NCI-H524 (cell line): ENCODE measurements around the gene PTP4A2.

Source experiments
- DNase-seq, 2 experiments: peaks; one replicate each; lab custom pipeline; 2025; lab: John Stamatoyannopoulos, UW

PTP4A2 gene

DNA sequence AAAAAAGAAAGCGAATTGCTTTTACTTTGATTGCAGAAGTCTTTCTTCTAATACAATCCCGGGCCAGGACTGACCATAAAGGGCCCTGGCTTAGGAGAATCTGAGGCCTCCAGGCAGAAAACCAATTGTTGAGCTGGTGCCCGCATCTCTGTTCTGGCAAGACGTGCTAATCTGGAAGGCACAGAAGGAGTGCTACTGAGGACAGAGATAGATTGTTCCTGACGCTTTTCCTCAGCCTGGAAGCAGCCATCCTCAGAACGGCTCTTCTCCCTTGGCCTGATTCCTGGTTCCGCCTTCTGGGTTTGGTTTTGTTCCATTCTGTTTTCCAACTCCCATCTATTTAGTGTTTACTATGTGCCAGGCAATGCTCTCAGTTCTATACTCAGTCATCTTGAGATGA is 77.6 kb downstream of the PTP4A2 start:
- no peak for DNase-seq

GRCh38 chr1:31859719-31860118 is 78.4 kb downstream of the PTP4A2 start:
- no peak for DNase-seq

DNA sequence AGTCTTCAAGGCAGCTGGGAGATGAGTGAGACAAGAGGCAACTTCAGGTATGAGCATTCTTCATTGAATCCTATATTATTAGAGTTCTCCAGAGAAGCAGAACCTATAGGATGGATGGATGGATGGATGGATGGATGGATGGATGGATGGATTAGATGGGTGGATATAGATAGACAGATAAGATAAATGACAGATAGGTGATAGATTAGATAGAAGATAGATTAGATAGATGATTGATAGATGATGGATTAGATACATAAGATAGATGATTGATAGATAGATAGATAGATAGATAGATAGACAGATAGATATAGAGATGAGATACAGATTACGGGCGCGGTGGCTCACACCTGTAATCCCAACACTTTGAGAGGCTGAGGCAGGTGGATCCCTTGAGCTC is 79.1 kb downstream of the PTP4A2 start:
- DNase-seq: no peak

DNA sequence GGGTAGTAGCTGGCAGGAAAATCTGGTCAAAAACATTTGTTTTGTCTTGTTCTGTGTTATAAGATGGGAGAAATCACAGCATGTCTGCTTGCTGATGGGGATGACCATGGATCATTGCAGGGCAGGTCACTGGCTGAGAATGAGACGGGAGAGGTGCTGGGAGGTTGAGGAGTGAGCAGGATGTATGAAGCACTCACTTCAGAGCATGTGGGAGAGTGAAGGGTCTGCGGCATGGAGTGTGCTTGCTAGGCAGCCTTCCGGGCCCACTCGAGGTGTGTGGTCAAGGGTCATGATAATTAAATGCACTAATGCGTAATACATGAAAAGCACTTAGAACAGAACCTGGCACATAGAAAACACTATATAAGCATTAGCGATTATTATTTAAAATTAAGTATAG is 80.3 kb downstream of the PTP4A2 start:
- no peak for DNase-seq
